ENCODE measurements around the gene NOP16. TPM values are rescaled to one million over a fixed set of nuclear protein-coding genes. Genes with fewer than 3 reads are reported as not detected.
A peak's percentile ranks its signal among the peaks of the same experiment; 100 is the strongest.

NOP16 gene
- total RNA-seq, 1 experiment from 2014 or later, result 31.5 TPM

DNA sequence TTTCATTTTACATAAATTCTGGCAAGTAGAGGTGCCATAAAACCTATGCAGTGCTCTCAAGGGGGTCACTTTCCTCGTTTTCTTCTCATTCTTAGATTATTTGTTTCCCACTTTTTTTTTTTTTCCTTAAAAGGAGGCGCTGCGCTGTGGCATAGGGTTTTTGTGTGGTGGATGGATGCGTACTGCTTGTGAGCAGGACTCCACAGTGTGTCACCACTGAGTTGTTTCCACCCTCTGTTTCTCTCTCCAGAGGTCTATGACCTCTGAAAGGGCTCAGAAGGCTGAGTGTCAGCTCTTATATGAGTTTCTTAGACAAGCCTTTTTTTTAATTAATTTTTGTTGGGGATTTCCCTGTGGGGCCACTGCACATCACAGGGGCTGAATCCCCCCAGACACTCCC, 41.6 kb upstream of the NOP16 start:
- CTCF ChIA-PET, result interaction anchor here (0.6 kb wide), 1 partner anchor 18 kb away, joined by 3 read pairs; no protein-coding TSS in a partner anchor
- BruUV-seq (replicated peaks), result no TSS peak

GRCh38 chr5:176427971-176428370, 39.6 kb upstream of the NOP16 start:
- peak overlapping the region; percentile 67; the same call in 1 of the 2 replicates for H2AFZ ChIP-seq

More for the DNA sequence above, 41.6 kb upstream of the NOP16 start:
- Histone ChIP-seq H2AFZ (no peak overlapping the region), H3K4me1 (replicated peaks; ENCODE audit: insufficient read depth) (peaks cover 35% of the 10 kb centered on the region), H3F3A (ENCODE audit: insufficient read depth, low read depth) (peaks cover 21% of the 10 kb centered on the region), H3K36me3 (ENCODE audit: low read depth) (no peaks in the 10 kb centered on the region), H3K9me2 (ENCODE audit: insufficient read depth) (no peaks in the 10 kb centered on the region), H3K27ac (no peak overlapping the region), H3K27me3 (ENCODE audit: insufficient read depth, low read depth) (no peaks in the 10 kb centered on the region), H3K79me2 (ENCODE audit: low read depth) (no peaks in the 10 kb centered on the region), H3K4me2 (no peak overlapping the region), H3K4me3 (no peak overlapping the region), H4K20me1 (ENCODE audit: insufficient read depth) (no peaks in the 10 kb centered on the region), H3K9me3 (ENCODE audit: insufficient read depth, low read depth) (peaks cover 10% of the 10 kb centered on the region)
- TF ChIP-seq, protein P1, sequence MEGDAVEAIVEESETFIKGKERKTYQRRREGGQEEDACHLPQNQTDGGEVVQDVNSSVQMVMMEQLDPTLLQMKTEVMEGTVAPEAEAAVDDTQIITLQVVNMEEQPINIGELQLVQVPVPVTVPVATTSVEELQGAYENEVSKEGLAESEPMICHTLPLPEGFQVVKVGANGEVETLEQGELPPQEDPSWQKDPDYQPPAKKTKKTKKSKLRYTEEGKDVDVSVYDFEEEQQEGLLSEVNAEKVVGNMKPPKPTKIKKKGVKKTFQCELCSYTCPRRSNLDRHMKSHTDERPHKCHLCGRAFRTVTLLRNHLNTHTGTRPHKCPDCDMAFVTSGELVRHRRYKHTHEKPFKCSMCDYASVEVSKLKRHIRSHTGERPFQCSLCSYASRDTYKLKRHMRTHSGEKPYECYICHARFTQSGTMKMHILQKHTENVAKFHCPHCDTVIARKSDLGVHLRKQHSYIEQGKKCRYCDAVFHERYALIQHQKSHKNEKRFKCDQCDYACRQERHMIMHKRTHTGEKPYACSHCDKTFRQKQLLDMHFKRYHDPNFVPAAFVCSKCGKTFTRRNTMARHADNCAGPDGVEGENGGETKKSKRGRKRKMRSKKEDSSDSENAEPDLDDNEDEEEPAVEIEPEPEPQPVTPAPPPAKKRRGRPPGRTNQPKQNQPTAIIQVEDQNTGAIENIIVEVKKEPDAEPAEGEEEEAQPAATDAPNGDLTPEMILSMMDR (conservative IDR thresholded peaks at IDR 0.05), result no peak
- no peak for TF ChIP-seq EZH2 (IDR thresholded peaks at IDR 0.05; ENCODE audit: low read depth)
- intact Hi-C loops (cut with micrococcal nuclease; ENCODE audit: unreplicated experiment), result no loop called here
- peak in 1 of 2 experiments; percentile 26 for DNase-seq
- POLR2A ChIA-PET (ENCODE audit: unreplicated experiment), result interaction anchor here (0.6 kb wide), 1 partner anchor 64 kb away, joined by 6 read pairs; no protein-coding TSS in a partner anchor

DNA sequence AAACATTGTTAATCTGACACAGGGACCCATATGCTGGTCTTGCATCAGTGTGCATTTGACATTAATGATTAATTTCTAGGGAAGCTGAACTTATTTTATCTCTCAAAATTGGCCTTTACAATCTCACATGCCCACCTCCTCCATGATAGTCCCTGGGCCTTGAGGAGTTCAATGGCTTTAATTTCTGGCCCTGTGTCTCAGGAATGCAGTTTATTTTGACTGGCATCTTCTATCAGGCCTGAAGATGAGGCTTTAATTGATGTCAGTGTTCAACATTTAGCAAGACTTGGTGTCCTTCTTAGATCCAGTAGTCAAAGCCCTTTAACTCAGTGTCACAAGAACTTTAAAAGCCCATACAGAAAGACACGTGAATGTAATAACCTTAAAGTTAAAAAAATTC, 38.5 kb upstream of the NOP16 start:
- Histone ChIP-seq H3K4me2 (no peak overlapping the region), H3K4me3 (no peak overlapping the region), H4K20me1 (ENCODE audit: insufficient read depth) (no peaks in the 10 kb centered on the region), H3K4me1 (replicated peaks; ENCODE audit: insufficient read depth) (peaks cover 53% of the 10 kb centered on the region), H3K79me2 (ENCODE audit: low read depth) (no peaks in the 10 kb centered on the region), H3K36me3 (ENCODE audit: low read depth) (no peaks in the 10 kb centered on the region), H2AFZ (no peak overlapping the region), H3K9me3 (ENCODE audit: insufficient read depth, low read depth) (peaks cover 14% of the 10 kb centered on the region), H3K27ac (0 out of 2 replicates have a peak overlapping the region, but pooled peaks have one; percentile 72), H3K9me2 (ENCODE audit: insufficient read depth) (no peaks in the 10 kb centered on the region), H3K27me3 (ENCODE audit: insufficient read depth, low read depth) (no peaks in the 10 kb centered on the region), H3F3A (ENCODE audit: insufficient read depth, low read depth) (peaks cover 34% of the 10 kb centered on the region)
- CTCF ChIA-PET, result no interaction called here
- TF ChIP-seq, protein P1 (conservative IDR thresholded peaks at IDR 0.05), result no peak
- no peak for TF ChIP-seq EZH2 (IDR thresholded peaks at IDR 0.05; ENCODE audit: low read depth)
- POLR2A ChIA-PET (ENCODE audit: unreplicated experiment), result no interaction called here
- BruUV-seq (replicated peaks), result no TSS peak
- no peak for DNase-seq
- intact Hi-C loops (cut with micrococcal nuclease; ENCODE audit: unreplicated experiment), result no loop called here

More at GRCh38 chr5:176427971-176428370, 39.6 kb upstream of the NOP16 start:
- Histone ChIP-seq H3F3A (ENCODE audit: insufficient read depth, low read depth) (peaks cover 34% of the 10 kb centered on the region), H3K9me2 (ENCODE audit: insufficient read depth) (no peaks in the 10 kb centered on the region), H3K27ac (peak overlapping the region; percentile 72), H3K79me2 (ENCODE audit: low read depth) (no peaks in the 10 kb centered on the region), H3K4me2 (peak overlapping the region; percentile 40), H3K4me1 (replicated peaks; ENCODE audit: insufficient read depth) (peaks cover 53% of the 10 kb centered on the region), H3K36me3 (ENCODE audit: low read depth) (no peaks in the 10 kb centered on the region), H3K9me3 (ENCODE audit: insufficient read depth, low read depth) (peaks cover 10% of the 10 kb centered on the region), H4K20me1 (ENCODE audit: insufficient read depth) (no peaks in the 10 kb centered on the region), H3K27me3 (ENCODE audit: insufficient read depth, low read depth) (no peaks in the 10 kb centered on the region), H3K4me3 (no peak overlapping the region)
- no TSS peak for BruUV-seq (replicated peaks)
- intact Hi-C loops (cut with micrococcal nuclease; ENCODE audit: unreplicated experiment), result no loop called here
- TF ChIP-seq, protein P1 (conservative IDR thresholded peaks at IDR 0.05), result no peak
- no peak for TF ChIP-seq EZH2 (IDR thresholded peaks at IDR 0.05; ENCODE audit: low read depth)
- ChIA-PET POLR2A (ENCODE audit: unreplicated experiment) (no interaction called here), CTCF (interaction anchor here (0.7 kb wide), 1 partner anchor 20 kb away, joined by 3 read pairs; no protein-coding TSS in a partner anchor)
- DNase-seq, result peak in 1 of 2 experiments; percentile 64
